Mesenchymal stem cell (in vitro differentiated cells and primary cell): ENCODE results near the gene HCK.

Source experiments
- DNase-seq: peaks from one replicate; pipeline ENCODE4 v3.0.0-alpha.2; 2013
- H2AFZ ChIP-seq: one replicate; pipeline ENCODE4 v1.6.1; 2013; ENCODE audit warnings: low read depth, mild to moderate bottlenecking, control low read depth, inconsistent platforms, low read length, moderate library complexity
- H2AK5ac ChIP-seq: 2 replicates; pipeline ENCODE4 v1.6.1; 2013; ENCODE audit warnings: low read length, moderate library complexity, mild to moderate bottlenecking, inconsistent platforms; ENCODE audit not compliant: severe bottlenecking
- H2BK120ac ChIP-seq: one replicate; pipeline ENCODE4 v1.6.1; 2013; ENCODE audit warnings: low read depth, mild to moderate bottlenecking, inconsistent platforms, low read length, moderate library complexity
- H2BK12ac ChIP-seq, 2 experiments: one replicate each; pipeline ENCODE4 v1.6.1; 2013; ENCODE audit warnings: inconsistent platforms in 2 of 2, low read length in 2 of 2, mild to moderate bottlenecking in 2 of 2, moderate library complexity in 2 of 2, control low read depth in 1 of 2
- H2BK15ac ChIP-seq: one replicate; pipeline ENCODE4 v1.6.1; 2013; ENCODE audit warnings: mild to moderate bottlenecking, low read depth, inconsistent platforms; ENCODE audit not compliant: poor library complexity, severe bottlenecking
- H2BK5ac ChIP-seq: 2 replicates; pipeline ENCODE4 v1.6.1; 2013; ENCODE audit warnings: low read depth, mild to moderate bottlenecking, low read length, control low read depth, inconsistent platforms; ENCODE audit not compliant: poor library complexity, severe bottlenecking
- H3K14ac ChIP-seq, 2 experiments: one replicate each; pipeline ENCODE4 v1.6.1; 2013; ENCODE audit warnings: inconsistent platforms in 2 of 2, low read length in 2 of 2, control low read depth in 1 of 2, mild to moderate bottlenecking in 1 of 2, moderate library complexity in 1 of 2
- H3K18ac ChIP-seq, 2 experiments: one replicate each; pipeline ENCODE4 v1.6.1; 2013; ENCODE audit warnings: inconsistent platforms in 2 of 2, low read length in 2 of 2, control low read depth in 1 of 2, low read depth in 1 of 2, mild to moderate bottlenecking in 1 of 2
- H3K23ac ChIP-seq, 2 experiments: one replicate each; pipeline ENCODE4 v1.6.1; 2013; ENCODE audit warnings: inconsistent platforms in 2 of 2, low read length in 2 of 2, mild to moderate bottlenecking in 2 of 2, moderate library complexity in 2 of 2, control low read depth in 1 of 2
- H3K27ac ChIP-seq: 2 replicates; pipeline ENCODE4 v1.5.1; 2013; ENCODE audit warnings: mild to moderate bottlenecking, moderate library complexity, low read length, control low read depth, inconsistent platforms; ENCODE audit not compliant: poor library complexity, severe bottlenecking
- H3K27me3 ChIP-seq, 2 experiments: 2 replicates each; pipeline versions ENCODE4 v1.6.1 to v1.7.0; 2013; ENCODE audit warnings: low read length in 2 of 2, mild to moderate bottlenecking in 2 of 2, moderate library complexity in 2 of 2, control low read depth in 1 of 2, inconsistent platforms in 1 of 2; ENCODE audit not compliant: control insufficient read depth in 1 of 2, insufficient read depth in 1 of 2
- H3K36me3 ChIP-seq, 2 experiments: 2 replicates each; pipeline versions ENCODE4 v1.6.1 to v1.7.0; 2013; ENCODE audit warnings: low read length in 2 of 2, control low read depth in 1 of 2, inconsistent platforms in 1 of 2, low read depth in 1 of 2, mild to moderate bottlenecking in 1 of 2; ENCODE audit not compliant: insufficient read depth in 2 of 2, control insufficient read depth in 1 of 2
- H3K4ac ChIP-seq, 2 experiments: one replicate each; pipeline ENCODE4 v1.6.1; 2013; ENCODE audit warnings: inconsistent platforms in 2 of 2, low read length in 2 of 2, mild to moderate bottlenecking in 2 of 2, moderate library complexity in 2 of 2, control low read depth in 1 of 2, low read depth in 1 of 2
- H3K4me1 ChIP-seq: 2 replicates; pipeline ENCODE4 v1.6.1; 2013; ENCODE audit warnings: low read depth, low read length, control low read depth; ENCODE audit not compliant: control insufficient read depth, insufficient read depth
- H3K4me2 ChIP-seq: 2 replicates; pipeline ENCODE4 v1.6.1; 2013; ENCODE audit warnings: low read length, mild to moderate bottlenecking, inconsistent platforms; ENCODE audit not compliant: poor library complexity, severe bottlenecking
- H3K4me3 ChIP-seq, 2 experiments: 2 replicates each; pipeline versions ENCODE4 v1.5.1 to v1.7.0; 2013; ENCODE audit warnings: low read length in 2 of 2, mild to moderate bottlenecking in 2 of 2, control low read depth in 1 of 2, low read depth in 1 of 2; ENCODE audit not compliant: insufficient read depth in 1 of 2
- H3K79me1 ChIP-seq: replicated peaks from 2 replicates; pipeline ENCODE4 v1.6.1; 2013; ENCODE audit warnings: mild to moderate bottlenecking, control low read depth, low read length, inconsistent platforms; ENCODE audit not compliant: poor library complexity, severe bottlenecking
- H3K9ac ChIP-seq: 2 replicates; pipeline ENCODE4 v1.7.0; 2013; ENCODE audit warnings: mild to moderate bottlenecking, low read length, moderate library complexity
- H3K9me3 ChIP-seq: 2 replicates; pipeline ENCODE4 v1.7.0; 2013; ENCODE audit warnings: mild to moderate bottlenecking, low read length; ENCODE audit not compliant: control insufficient read depth
- H4K8ac ChIP-seq: one replicate; pipeline ENCODE4 v1.6.1; 2013; ENCODE audit warnings: inconsistent platforms, mild to moderate bottlenecking, low read length, moderate library complexity
- H4K91ac ChIP-seq: one replicate; pipeline ENCODE4 v1.6.1; 2013; ENCODE audit warnings: mild to moderate bottlenecking, low read length, inconsistent platforms
- WGBS: methylation state at CpG from one replicate; pipeline ENCODE4 v1.1.7; 2013; ENCODE audit warnings: mixed read lengths; 5-methylcytosine and 5-hydroxymethylcytosine counted together

Gene HCK

DNA sequence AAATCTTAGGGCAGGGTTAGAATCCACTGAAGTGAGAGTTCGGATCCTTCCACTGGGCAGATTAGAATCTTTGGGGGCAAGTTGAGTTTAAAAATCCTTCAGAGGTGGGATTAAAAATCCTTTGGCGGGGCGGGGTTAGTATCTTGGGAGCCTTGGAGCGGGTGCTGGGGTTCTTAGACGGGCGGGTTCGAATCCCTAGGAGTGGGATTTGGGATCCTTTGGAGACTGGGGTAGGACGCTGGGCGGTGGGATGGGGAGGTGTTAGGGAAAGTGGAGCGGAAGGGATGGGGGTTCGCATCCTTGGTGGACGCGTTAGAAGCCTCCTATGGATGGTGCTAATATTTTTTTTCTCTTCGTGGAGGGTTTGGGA, 337 bp upstream of the HCK start:
- Histone ChIP-seq H2BK12ac (no peak overlapping the region), H3K79me1 (no peaks in the 10 kb centered on the region), H3K9ac (no peak overlapping the region), H2AFZ (peak overlapping the region; percentile 19), H4K91ac (no peak overlapping the region), H3K18ac (no peak overlapping the region), H2BK5ac (peak overlapping the region; percentile 21), H3K4me2 (no peak overlapping the region), H2BK120ac (no peak overlapping the region), H3K27ac (no peak overlapping the region), H3K4me1 (peaks cover 8% of the 10 kb centered on the region), H3K9me3 (no peaks in the 10 kb centered on the region), H2BK15ac (no peak overlapping the region), H3K27me3 (peaks cover 66 to 77% of the 10 kb centered on the region in 2 experiments), H3K4me3 (no peak overlapping the region), H2AK5ac (no peak overlapping the region), H3K4ac (no peak overlapping the region), H3K14ac (no peak overlapping the region), H3K36me3 (peaks cover 0 to 3% of the 10 kb centered on the region in 2 experiments), H3K23ac (no peak overlapping the region), H4K8ac (no peak overlapping the region)
- WGBS, result 16% methylated on average over 14 of the region's 14 CpGs
- DNase-seq, result no peak

DNA sequence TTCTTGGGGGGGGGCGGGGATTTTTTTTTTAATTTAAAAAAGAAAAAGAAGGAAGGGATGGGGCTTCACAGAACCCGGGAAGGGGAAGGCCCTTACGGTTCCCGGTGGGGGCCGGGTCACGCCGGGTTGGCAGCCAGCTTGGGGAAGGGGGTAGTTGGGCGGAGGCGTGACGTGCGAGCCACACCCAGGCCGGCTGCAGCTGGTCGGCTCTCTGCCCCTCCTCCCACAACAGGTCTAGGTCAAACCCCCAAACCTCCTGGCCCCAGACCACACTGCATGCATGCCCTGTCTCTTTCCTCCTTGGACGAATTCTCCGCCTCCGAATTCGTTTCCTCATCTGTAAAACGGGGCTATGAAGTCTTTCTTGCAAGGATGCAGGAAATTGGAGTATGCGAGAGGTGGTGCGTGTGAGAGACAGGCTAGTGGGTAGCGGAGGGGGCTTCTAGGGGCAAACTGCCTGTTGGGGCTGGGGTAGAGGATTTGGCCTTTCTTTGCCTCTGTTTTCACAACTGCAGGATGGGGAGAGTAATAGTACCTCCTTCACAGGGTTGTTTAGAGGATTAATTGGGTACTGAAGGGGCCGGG, 828 bp downstream of the HCK start:
- no peak overlapping the region for H3K4me2 ChIP-seq
- no peak for DNase-seq
- H2AK5ac ChIP-seq, result no peak overlapping the region
- no peak overlapping the region for H3K4ac ChIP-seq
- peaks cover 8% of the 10 kb centered on the region for H3K4me1 ChIP-seq
- H4K8ac ChIP-seq, result no peak overlapping the region
- H3K9ac ChIP-seq, result no peak overlapping the region
- H3K4me3 ChIP-seq, result no peak overlapping the region
- H3K79me1 ChIP-seq, result no peaks in the 10 kb centered on the region
- H3K27ac ChIP-seq, result no peak overlapping the region
- peak overlapping the region; percentile 23 for H2BK15ac ChIP-seq
- H3K9me3 ChIP-seq, result no peaks in the 10 kb centered on the region
- 29% methylated on average over 17 of the region's 22 CpGs for WGBS
- no peak overlapping the region for H4K91ac ChIP-seq
- H3K18ac ChIP-seq, result no peak overlapping the region
- H2AFZ ChIP-seq, result no peak overlapping the region
- peak overlapping the region in 1 of 2 experiments; percentile 53 for H3K23ac ChIP-seq
- peaks cover 0 to 3% of the 10 kb centered on the region in 2 experiments for H3K36me3 ChIP-seq
- no peak overlapping the region for H2BK12ac ChIP-seq
- H2BK5ac ChIP-seq, result no peak overlapping the region
- H3K14ac ChIP-seq, result no peak overlapping the region
- H2BK120ac ChIP-seq, result no peak overlapping the region
- peaks cover 69 to 81% of the 10 kb centered on the region in 2 experiments for H3K27me3 ChIP-seq

GRCh38 chr20:32053648-32054047, 1.6 kb downstream of the HCK start:
- no peak for DNase-seq
- Histone ChIP-seq H3K9me3 (no peaks in the 10 kb centered on the region), H3K23ac (no peak overlapping the region), H3K4me1 (peaks cover 8% of the 10 kb centered on the region), H2AK5ac (no peak overlapping the region), H3K9ac (no peak overlapping the region), H2BK15ac (no peak overlapping the region), H2AFZ (no peak overlapping the region), H3K14ac (no peak overlapping the region), H3K27me3 (peaks cover 76 to 87% of the 10 kb centered on the region in 2 experiments), H2BK12ac (no peak overlapping the region), H4K8ac (no peak overlapping the region), H3K4me2 (no peak overlapping the region), H3K4me3 (no peak overlapping the region), H2BK120ac (no peak overlapping the region), H2BK5ac (no peak overlapping the region), H3K27ac (no peak overlapping the region), H3K79me1 (no peaks in the 10 kb centered on the region), H4K91ac (no peak overlapping the region), H3K4ac (no peak overlapping the region), H3K18ac (no peak overlapping the region), H3K36me3 (peaks cover 0 to 3% of the 10 kb centered on the region in 2 experiments)
- 78% methylated on average over 3 of the region's 3 CpGs for WGBS

DNA sequence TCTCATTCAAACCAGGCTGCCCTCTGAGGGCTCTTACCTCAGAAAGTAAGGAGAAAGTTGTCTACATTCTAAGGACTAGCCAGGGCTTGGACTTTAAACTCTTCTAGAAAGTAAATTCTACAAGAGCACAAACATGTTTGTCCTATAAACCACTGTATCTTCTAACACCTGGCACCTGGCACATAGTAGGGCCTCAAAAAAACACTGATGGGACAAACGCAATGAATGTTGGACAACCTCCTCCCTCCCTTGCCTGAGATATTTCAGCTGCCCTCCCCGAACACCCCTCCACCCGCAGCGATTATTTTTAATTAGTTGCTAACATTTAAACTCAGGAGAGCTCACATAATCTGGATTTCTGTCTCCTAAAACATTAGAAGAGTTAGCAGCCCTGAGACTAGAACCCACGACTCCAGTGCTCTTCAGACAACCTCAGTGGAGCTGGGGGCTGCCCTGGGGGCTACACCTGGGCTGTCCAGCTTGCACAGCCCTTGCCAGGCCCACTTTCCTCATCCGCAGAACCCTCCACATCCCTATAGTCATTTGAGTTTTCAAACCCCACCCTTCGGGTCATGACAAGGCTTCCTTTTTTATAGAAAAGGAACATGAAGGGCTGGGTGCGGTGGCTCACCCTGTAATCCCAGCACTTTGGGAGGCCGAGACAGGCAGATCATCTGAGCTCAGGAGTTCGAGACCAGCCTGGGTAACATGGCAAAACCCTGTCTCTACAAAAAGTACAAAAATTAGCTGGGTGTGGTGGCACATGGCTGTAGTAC, 4.9 kb downstream of the HCK start:
- no peaks in the 10 kb centered on the region for H3K9me3 ChIP-seq
- no peak overlapping the region for H3K18ac ChIP-seq
- no peak for DNase-seq
- H3K9ac ChIP-seq, result no peak overlapping the region
- H3K4me2 ChIP-seq, result no peak overlapping the region
- H2AFZ ChIP-seq, result no peak overlapping the region
- no peak overlapping the region for H3K14ac ChIP-seq
- no peak overlapping the region for H2BK15ac ChIP-seq
- no peaks in the 10 kb centered on the region for H3K36me3 ChIP-seq
- H4K8ac ChIP-seq, result no peak overlapping the region
- H2AK5ac ChIP-seq, result no peak overlapping the region
- no peak overlapping the region for H3K23ac ChIP-seq
- no peak overlapping the region for H2BK120ac ChIP-seq
- H3K27ac ChIP-seq, result no peak overlapping the region
- H3K79me1 ChIP-seq, result no peaks in the 10 kb centered on the region
- no peak overlapping the region for H2BK5ac ChIP-seq
- no peak overlapping the region for H3K4me3 ChIP-seq
- WGBS, result 70% methylated on average over 10 of the region's 10 CpGs
- H4K91ac ChIP-seq, result no peak overlapping the region
- H3K4ac ChIP-seq, result no peak overlapping the region
- peaks cover 4% of the 10 kb centered on the region for H3K4me1 ChIP-seq
- H2BK12ac ChIP-seq, result no peak overlapping the region
- peaks cover 59 to 84% of the 10 kb centered on the region in 2 experiments for H3K27me3 ChIP-seq
